H1 (cell line): ENCODE results near the gene CDKL1. TPM values are rescaled to one million over a fixed set of nuclear protein-coding genes. Genes with fewer than 3 reads are reported as not detected.

ENCODE experiments used
- BACH1 ChIP-seq: IDR thresholded peaks from 2 replicates; pipeline ENCODE4 v1.6.1; 2012; ENCODE audit warnings: low read length, improper control_type of control experiment
- CHD7 ChIP-seq: fragments of 300-600 bp; sonication (generic); IDR thresholded peaks from 2 replicates; pipeline ENCODE4 v1.7.1; 2012; ENCODE audit warnings: low read length, moderate library complexity, mild to moderate bottlenecking, inconsistent platforms; ENCODE audit not compliant: insufficient replicate concordance
- GABPA ChIP-seq: IDR thresholded peaks from 2 replicates; pipeline ENCODE4 v1.6.1; 2011; ENCODE audit warnings: mild to moderate bottlenecking, low read length, moderate library complexity, borderline replicate concordance; ENCODE audit not compliant: insufficient read depth
- JUN ChIP-seq: IDR thresholded peaks from 2 replicates; pipeline ENCODE4 v1.6.1; 2011; ENCODE audit warnings: low read depth, mild to moderate bottlenecking, improper control_type of control experiment, low read length
- RNF2 ChIP-seq: fragments of 200-900, 300-1000 bp; sonication (generic); IDR thresholded peaks from 2 replicates; pipeline ENCODE4 v1.7.1; 2016; ENCODE audit warnings: borderline replicate concordance, low read depth, mild to moderate bottlenecking, antibody characterized with exemption, low read length; ENCODE audit not compliant: poor library complexity, severe bottlenecking; ENCODE audit errors: missing control alignments
- RXRA ChIP-seq: IDR thresholded peaks from 2 replicates; pipeline ENCODE4 v1.6.1; 2011; ENCODE audit warnings: low read depth, mild to moderate bottlenecking, low read length, moderate library complexity; ENCODE audit not compliant: insufficient read depth
- SAP30 ChIP-seq: fragments of 300-600 bp; sonication (generic); IDR thresholded peaks from 2 replicates; pipeline ENCODE4 v1.7.1; 2012; ENCODE audit warnings: low read length, moderate library complexity, mild to moderate bottlenecking, inconsistent platforms; ENCODE audit not compliant: insufficient read depth, insufficient replicate concordance
- TAF1 ChIP-seq: IDR thresholded peaks from 2 replicates; pipeline ENCODE4 v1.6.1; 2011; ENCODE audit warnings: mild to moderate bottlenecking, low read depth, low read length
- polyA plus RNA-seq, 7 experiments: library from polyadenylated mRNA; depleted of rRNA in 3 of 7; stranded (reverse) in 5 of 7; unstranded in 2 of 7; fragments of >200 nt in 5 of 7; fragments of 200-250 nt in 2 of 7; gene quantifications; 1 replicate in 5 of 7; 2 replicates in 1 of 7; 4 replicates in 1 of 7; pipeline versions ENCODE4 v1.2.1 to v1.2.3, GENCODE V29; 2011 to 2013; ENCODE audit warnings: missing spikeins in 2 of 7, mixed read lengths in 2 of 7
- total RNA-seq: library from RNA; stranded (reverse); fragmentation: NEBNext Ultra II Directional; extraction: Animal tissue kit (Norgen Biotek cat#: 25700); gene quantifications from 2 replicates; pipeline ENCODE4 v1.2.1, GENCODE V29; 2021
- TF ChIP-seq, protein P1 (sequence below): IDR thresholded peaks from 2 replicates; pipeline ENCODE4 v1.6.1; 2012; ENCODE audit warnings: inconsistent platforms

The CDKL1 gene
- total and polyA plus RNA-seq, 2 of the 8 experiments (the other 6 are each of a cell fraction or from before 2014, with no cell fraction given): 1.2 to 2.2 TPM

DNA sequence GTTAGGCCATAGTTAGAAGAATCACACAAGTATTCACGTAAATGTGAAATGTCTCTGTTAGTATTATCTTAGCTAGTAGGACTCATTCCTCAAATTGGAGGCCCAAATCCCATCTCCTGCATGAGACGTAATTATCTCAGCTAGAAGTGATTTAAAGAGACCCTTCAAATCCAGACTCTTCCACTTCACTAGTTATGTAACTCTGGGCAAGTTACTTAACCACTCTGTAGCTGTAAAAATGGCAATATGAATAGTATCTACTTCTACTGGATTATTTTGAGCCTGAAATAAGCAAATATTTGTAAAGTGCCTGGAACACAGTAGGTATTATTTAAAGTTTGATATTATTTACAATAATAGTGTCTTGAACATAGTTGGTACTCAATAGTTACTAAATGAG lies 28.4 kb upstream of the CDKL1 start (continued):
- TF ChIP-seq CHD7: no peak
- TF ChIP-seq JUN: no peak
- TF ChIP-seq SAP30: no peak
- TF ChIP-seq RNF2: no peak
- no peak for TF ChIP-seq BACH1
- no peak for TF ChIP-seq RXRA
- TF ChIP-seq TAF1: no peak
- TF ChIP-seq, protein P1, sequence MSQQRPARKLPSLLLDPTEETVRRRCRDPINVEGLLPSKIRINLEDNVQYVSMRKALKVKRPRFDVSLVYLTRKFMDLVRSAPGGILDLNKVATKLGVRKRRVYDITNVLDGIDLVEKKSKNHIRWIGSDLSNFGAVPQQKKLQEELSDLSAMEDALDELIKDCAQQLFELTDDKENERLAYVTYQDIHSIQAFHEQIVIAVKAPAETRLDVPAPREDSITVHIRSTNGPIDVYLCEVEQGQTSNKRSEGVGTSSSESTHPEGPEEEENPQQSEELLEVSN: no peak
- TF ChIP-seq GABPA: no peak
- TF ChIP-seq, all 59 proteins: peak for 0
